Neural cell (in vitro differentiated cells): ENCODE measurements around the gene UBE2O. TPM values are rescaled to one million over a fixed set of nuclear protein-coding genes. Genes with fewer than 3 reads are reported as not detected.

Source experiments
- H2AFZ ChIP-seq: fragments of 200-600, 300-800 bp; sonication (generic), shearing (Covaris generic); 2 replicates; pipeline ENCODE4 v1.6.0; 2014; ENCODE audit warnings: low read depth, mild to moderate bottlenecking, antibody characterized with exemption, low read length, moderate library complexity
- H3F3A ChIP-seq: fragments of 200-600 bp; shearing (Covaris generic); 2 replicates; pipeline ENCODE4 v1.6.1; 2016; ENCODE audit warnings: mild to moderate bottlenecking, moderate library complexity, mixed read lengths, antibody characterized with exemption, low read length; ENCODE audit not compliant: insufficient read depth, poor library complexity, severe bottlenecking
- H3K27ac ChIP-seq: fragments of 200-600, 300-800 bp; sonication (generic), shearing (Covaris generic); 2 replicates; pipeline ENCODE4 v1.5.1; 2014; ENCODE audit warnings: mild to moderate bottlenecking, low read length, moderate library complexity
- H3K27me3 ChIP-seq: fragments of 300-800, 200-600 bp; sonication (generic), shearing (Covaris generic); 2 replicates; pipeline ENCODE4 v1.6.0; 2014; ENCODE audit warnings: mild to moderate bottlenecking, low read depth, low read length, moderate library complexity; ENCODE audit not compliant: insufficient read depth
- H3K36me3 ChIP-seq: fragments of 300-800, 200-600 bp; sonication (generic), shearing (Covaris generic); 2 replicates; pipeline ENCODE4 v1.5.1; 2014; ENCODE audit warnings: mild to moderate bottlenecking, antibody characterized with exemption, low read length, moderate library complexity; ENCODE audit not compliant: insufficient read depth
- H3K4me2 ChIP-seq: fragments of 300-800, 200-600 bp; sonication (generic), shearing (Covaris generic); 2 replicates; pipeline ENCODE4 v1.6.0; 2014; ENCODE audit warnings: mild to moderate bottlenecking, low read length
- H3K4me3 ChIP-seq: fragments of 300-800, 200-600 bp; sonication (generic), shearing (Covaris generic); 2 replicates; pipeline ENCODE4 v1.5.1; 2014; ENCODE audit warnings: mild to moderate bottlenecking, low read length, moderate library complexity
- H3K79me2 ChIP-seq: fragments of 200-600 bp; shearing (Covaris generic); replicated peaks from 2 replicates; pipeline ENCODE4 v1.6.0; 2014; ENCODE audit warnings: mild to moderate bottlenecking, low read length, moderate library complexity; ENCODE audit not compliant: insufficient read depth
- H3K9ac ChIP-seq: fragments of 300-800, 200-600 bp; sonication (generic), shearing (Covaris generic); 2 replicates; pipeline ENCODE4 v1.6.1; 2016; ENCODE audit warnings: mild to moderate bottlenecking, low read length, mixed read lengths
- H3K9me2 ChIP-seq: fragments of 200-600 bp; shearing (Covaris generic); 2 replicates; pipeline ENCODE4 v1.6.1; 2016; ENCODE audit warnings: mild to moderate bottlenecking, low read length, mixed read lengths; ENCODE audit not compliant: insufficient read depth
- H3K9me3 ChIP-seq: fragments of 200-600, 300-800 bp; sonication (generic), shearing (Covaris generic); 2 replicates; pipeline ENCODE4 v1.6.1; 2016; ENCODE audit warnings: mild to moderate bottlenecking, mixed run types, low read length, moderate library complexity, mixed read lengths
- H4K20me1 ChIP-seq: fragments of 200-600 bp; shearing (Covaris generic); 2 replicates; pipeline ENCODE4 v1.6.1; 2016; ENCODE audit warnings: mild to moderate bottlenecking, mixed run types; ENCODE audit not compliant: insufficient read depth
- EP300 ChIP-seq: fragments of 450-650 bp; conservative IDR thresholded peaks from 2 replicates; pipeline ENCODE4 v1.6.1; 2014; ENCODE audit warnings: antibody characterized with exemption, mild to moderate bottlenecking, moderate library complexity; ENCODE audit not compliant: poor library complexity, severe bottlenecking
- EZH2 ChIP-seq: fragments of 200-600, 300-800 bp; shearing (Covaris generic), sonication (generic); IDR thresholded peaks from 2 replicates; pipeline ENCODE4 v1.6.1; 2014; ENCODE audit warnings: antibody characterized with exemption, low read length, borderline replicate concordance, mild to moderate bottlenecking; ENCODE audit not compliant: insufficient read depth, poor library complexity, severe bottlenecking
- MXI1 ChIP-seq: fragments of 450-650 bp; conservative IDR thresholded peaks from 2 replicates; pipeline ENCODE4 v1.6.1; 2014; ENCODE audit warnings: antibody characterized with exemption, mild to moderate bottlenecking; ENCODE audit not compliant: poor library complexity, severe bottlenecking
- POLR2AphosphoS5 ChIP-seq: IDR thresholded peaks from 2 replicates; pipeline ENCODE4 v1.6.1; 2012
- RAD21 ChIP-seq: fragments of 450-650 bp; conservative IDR thresholded peaks from 2 replicates; pipeline ENCODE4 v1.6.1; 2014; ENCODE audit warnings: antibody characterized with exemption, mild to moderate bottlenecking, moderate library complexity
- REST ChIP-seq: IDR thresholded peaks from 2 replicates; pipeline ENCODE4 v1.6.1; 2012; ENCODE audit warnings: borderline replicate concordance
- SMC3 ChIP-seq: fragments of 450-650 bp; conservative IDR thresholded peaks from 2 replicates; pipeline ENCODE4 v1.6.1; 2014; ENCODE audit warnings: antibody characterized with exemption, mild to moderate bottlenecking, moderate library complexity; ENCODE audit not compliant: poor library complexity
- TAF1 ChIP-seq: IDR thresholded peaks from 2 replicates; pipeline ENCODE4 v1.6.1; 2012; ENCODE audit warnings: low read depth
- polyA plus RNA-seq: library from polyadenylated mRNA; depleted of rRNA; stranded (reverse); fragments of >200 nt; gene quantifications from 2 replicates; pipeline ENCODE4 v1.2.3, GENCODE V29; 2014

Gene UBE2O
- polyA plus RNA-seq, 1 donor from 2014 or later: 28.0 TPM

GRCh38 chr17:76416457-76416856 is 36.5 kb downstream of the UBE2O start:
- Histone ChIP-seq H3K4me2 (no peak overlapping the region), H2AFZ (no peak overlapping the region), H3K4me3 (no peak overlapping the region), H3K36me3 (no peaks in the 10 kb centered on the region), H3K79me2 (peaks cover 5% of the 10 kb centered on the region), H3K27ac (no peak overlapping the region), H3K27me3 (no peaks in the 10 kb centered on the region), H4K20me1 (no peaks in the 10 kb centered on the region), H3K9me3 (no peaks in the 10 kb centered on the region), H3K9ac (no peak overlapping the region), H3K9me2 (no peaks in the 10 kb centered on the region), H3F3A (no peaks in the 10 kb centered on the region)
- TF ChIP-seq SMC3 (no peak), TAF1 (no peak), EZH2 (no peak), MXI1 (no peak)

GRCh38 chr17:76415786-76416185 is 37.2 kb downstream of the UBE2O start:
- Histone ChIP-seq H3K4me2 (no peak overlapping the region), H3K27ac (no peak overlapping the region), H2AFZ (no peak overlapping the region), H3K36me3 (no peaks in the 10 kb centered on the region), H3K9me2 (no peaks in the 10 kb centered on the region), H3K79me2 (peaks cover 5% of the 10 kb centered on the region), H3F3A (no peaks in the 10 kb centered on the region), H4K20me1 (no peaks in the 10 kb centered on the region), H3K4me3 (no peak overlapping the region), H3K27me3 (no peaks in the 10 kb centered on the region), H3K9ac (no peak overlapping the region), H3K9me3 (no peaks in the 10 kb centered on the region)
- no peak for TF ChIP-seq POLR2AphosphoS5
- no peak for TF ChIP-seq EZH2
- TF ChIP-seq TAF1: no peak
- TF ChIP-seq RAD21: no peak
- TF ChIP-seq EP300: no peak

GRCh38 chr17:76414334-76415295 is 38.3 kb downstream of the UBE2O start:
- Histone ChIP-seq H4K20me1 (no peaks in the 10 kb centered on the region), H3K9ac (no peak overlapping the region), H3K4me2 (no peak overlapping the region), H3F3A (no peaks in the 10 kb centered on the region), H3K9me2 (no peaks in the 10 kb centered on the region), H3K27ac (no peak overlapping the region), H3K36me3 (no peaks in the 10 kb centered on the region), H3K4me3 (no peak overlapping the region), H2AFZ (no peak overlapping the region), H3K79me2 (no peaks in the 10 kb centered on the region), H3K9me3 (no peaks in the 10 kb centered on the region), H3K27me3 (no peaks in the 10 kb centered on the region)
- TF ChIP-seq SMC3 (no peak), POLR2AphosphoS5 (no peak), EP300 (no peak), REST (no peak), RAD21 (no peak)
